HG03095 (cell line): Measurements from ENCODE around the gene DOCK9.

Experiments
- ATAC-seq: cut with Tn5 transposase; IDR thresholded peaks from one replicate; pipeline ENCODE4 v1.9.1; 2021; ENCODE audit warnings: moderate library complexity; ENCODE audit not compliant: unreplicated experiment

The DOCK9 gene

GRCh38 chr13:98978280-98978679 lies 416 bp upstream of the DOCK9 start:
- no peak for ATAC-seq

GRCh38 chr13:98976941-98977340 lies 923 bp downstream of the DOCK9 start:
- no peak for ATAC-seq

GRCh38 chr13:98976338-98976737 lies 1.5 kb downstream of the DOCK9 start:
- no peak for ATAC-seq

GRCh38 chr13:98975822-98976261 lies 2.0 kb downstream of the DOCK9 start:
- ATAC-seq, result no peak

GRCh38 chr13:98974053-98974452 lies 3.8 kb downstream of the DOCK9 start:
- no peak for ATAC-seq

GRCh38 chr13:98972627-98973026 lies 5.2 kb downstream of the DOCK9 start:
- ATAC-seq, result no peak

- ATAC-seq, result no peak
Observed at GRCh38 chr13:98972059-98972458, 5.8 kb downstream of the DOCK9 start.

- no peak for ATAC-seq
Observed at GRCh38 chr13:98970330-98970729, 7.5 kb downstream of the DOCK9 start.

- ATAC-seq, result no peak
Observed at GRCh38 chr13:98967491-98967890, 10.4 kb downstream of the DOCK9 start.

- no peak for ATAC-seq
Observed at GRCh38 chr13:98966019-98966418, 11.8 kb downstream of the DOCK9 start.

GRCh38 chr13:98965325-98965724 lies 12.5 kb downstream of the DOCK9 start:
- ATAC-seq, result no peak

GRCh38 chr13:98963917-98964316 lies 13.9 kb downstream of the DOCK9 start:
- no peak for ATAC-seq

GRCh38 chr13:98962901-98963590 lies 14.8 kb downstream of the DOCK9 start:
- ATAC-seq, result no peak

- ATAC-seq, result no peak
Observed at GRCh38 chr13:98961503-98962105, 16.3 kb downstream of the DOCK9 start.

- ATAC-seq, result no peak
Observed at GRCh38 chr13:98960606-98961502, 17.0 kb downstream of the DOCK9 start.

GRCh38 chr13:98959786-98960605 lies 17.9 kb downstream of the DOCK9 start:
- ATAC-seq, result no peak

- no peak for ATAC-seq
Observed at GRCh38 chr13:98959291-98959690, 18.6 kb downstream of the DOCK9 start.

GRCh38 chr13:98958443-98958794 lies 19.4 kb downstream of the DOCK9 start:
- no peak for ATAC-seq

GRCh38 chr13:98957731-98958442 lies 20.0 kb downstream of the DOCK9 start:
- ATAC-seq, result no peak

GRCh38 chr13:98955336-98955735 lies 22.5 kb downstream of the DOCK9 start:
- ATAC-seq, result no peak
